Breast epithelium (tissue), 3 donors: ENCODE data around the gene SNX4.

Experiments
- CTCF ChIP-seq, 3 donors: fragments of 450-650 bp; IDR thresholded peaks; one replicate each; pipeline ENCODE4 v1.5.1; 2016 to 2017; ENCODE audit warnings: antibody characterized with exemption in 3 of 3, mild to moderate bottlenecking in 3 of 3, moderate library complexity in 3 of 3
- POLR2AphosphoS5 ChIP-seq, 3 donors: sonication (generic); formaldehyde crosslinking; IDR thresholded peaks; one replicate each; pipeline ENCODE4 v1.6.1; 2017; ENCODE audit warnings: antibody characterized with exemption in 3 of 3

- no peak for TF ChIP-seq POLR2AphosphoS5 (IDR thresholded peaks at IDR 0.05)
- TF ChIP-seq CTCF (IDR thresholded peaks at IDR 0.05): no peak
Observed at GRCh38 chr3:125436921-125437320, 83.1 kb downstream of the SNX4 start.
